GM13977 (cell line): Measurements from ENCODE around the gene BTN1A1.
"Not testable (repeated sequence)": the region's sequence is repeated elsewhere in the genome, so short reads cannot be mapped to it uniquely, and the experiment has no call there.

Experiments used
- DNase-seq: peaks from one replicate; pipeline ENCODE4 v3.0.0; 2012; ENCODE audit warnings: low spot score
- CTCF ChIP-seq: IDR thresholded peaks from 2 replicates; pipeline ENCODE4 v1.5.1; 2012; ENCODE audit warnings: mild to moderate bottlenecking, control low read depth; ENCODE audit not compliant: insufficient read depth; ENCODE audit errors: extremely low read depth, missing control alignments
- in situ Hi-C: fragments of 300-500 bp; cut with MboI; formaldehyde crosslinking; loops from one replicate; pipeline ENCODE4 v1.12.0; 2022; ENCODE audit warnings: low sequenced_read_pairs, low pct_unique_long_range_greater_than_20kb, mixed read lengths, inconsistent platforms; ENCODE audit not compliant: unreplicated experiment

Gene BTN1A1

DNA sequence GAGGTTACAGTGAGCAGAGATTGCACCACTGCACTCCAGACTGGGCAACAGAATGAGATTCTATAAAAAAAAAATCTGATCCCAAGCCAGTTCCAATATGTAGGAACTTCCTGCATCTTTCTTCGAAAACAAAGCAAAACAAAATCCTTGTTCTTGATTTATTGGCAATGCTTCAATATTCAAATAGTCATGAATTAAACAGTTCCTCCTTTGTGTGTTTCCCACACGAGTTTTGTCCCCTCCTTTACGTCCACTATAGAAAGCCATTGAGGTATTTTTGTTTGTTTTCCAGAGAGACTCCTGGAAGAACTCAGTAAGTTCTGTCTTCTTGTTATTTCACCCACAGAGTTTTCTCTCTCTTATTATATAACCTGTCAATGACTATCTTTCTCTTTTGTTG lies 7.6 kb downstream of the BTN1A1 start:
- in situ Hi-C loops = no loop called here
- no peak for DNase-seq
- TF ChIP-seq CTCF = no peak

- DNase-seq, in situ Hi-C loops: not testable (repeated sequence)
Measured at GRCh38 chr6:26511033-26511432, 10.9 kb downstream of the BTN1A1 start.

GRCh38 chr6:26514984-26515383 lies 14.9 kb downstream of the BTN1A1 start:
- no peak for DNase-seq
- TF ChIP-seq CTCF = no peak
- in situ Hi-C loops = no loop called here

DNA sequence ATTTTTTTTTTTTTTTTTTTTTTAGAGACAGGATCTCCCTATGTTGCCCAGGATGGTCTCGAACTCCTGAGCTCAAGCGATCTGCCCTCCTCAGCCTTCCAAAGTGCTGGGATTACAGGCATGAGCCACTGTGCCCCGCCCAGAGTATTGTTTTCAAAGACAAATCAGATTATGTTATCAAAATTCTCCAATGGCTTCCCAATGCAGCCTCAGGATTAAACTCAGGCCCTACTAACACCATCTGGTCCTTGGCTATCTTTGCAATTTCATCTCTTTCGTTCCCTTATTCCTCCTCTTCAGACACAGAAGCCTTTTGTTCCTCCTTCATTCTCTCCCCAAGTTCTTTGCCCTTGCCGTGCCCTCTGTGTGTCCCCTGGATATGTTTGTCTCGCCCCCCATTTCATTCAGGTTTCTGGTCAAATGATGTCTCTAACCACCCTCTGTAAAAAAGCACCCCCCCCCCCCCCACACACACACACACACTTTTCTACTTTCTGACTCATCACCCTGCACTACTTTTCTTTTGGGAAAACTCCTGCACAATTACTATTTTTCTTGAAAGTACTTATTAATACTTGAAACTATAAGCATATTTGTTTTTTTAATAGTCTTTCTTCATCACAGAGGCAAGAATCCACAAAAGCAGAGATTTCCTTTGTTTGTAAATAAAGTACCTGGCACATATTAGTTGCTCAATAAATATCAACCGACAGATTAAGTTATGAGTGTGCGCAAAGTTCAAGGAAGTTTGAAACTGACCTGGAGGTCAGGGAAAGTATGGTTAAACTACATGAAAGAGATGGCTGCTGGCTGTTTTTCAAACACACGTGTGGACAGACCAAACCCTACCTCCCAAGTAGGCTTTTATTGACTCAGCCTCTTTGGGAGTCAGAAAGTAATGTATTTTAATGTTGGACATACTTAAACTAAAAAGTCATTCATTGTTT lies 16.7 kb downstream of the BTN1A1 start:
- TF ChIP-seq CTCF = no peak
- DNase-seq = no peak
- in situ Hi-C loops = no loop called here

DNA sequence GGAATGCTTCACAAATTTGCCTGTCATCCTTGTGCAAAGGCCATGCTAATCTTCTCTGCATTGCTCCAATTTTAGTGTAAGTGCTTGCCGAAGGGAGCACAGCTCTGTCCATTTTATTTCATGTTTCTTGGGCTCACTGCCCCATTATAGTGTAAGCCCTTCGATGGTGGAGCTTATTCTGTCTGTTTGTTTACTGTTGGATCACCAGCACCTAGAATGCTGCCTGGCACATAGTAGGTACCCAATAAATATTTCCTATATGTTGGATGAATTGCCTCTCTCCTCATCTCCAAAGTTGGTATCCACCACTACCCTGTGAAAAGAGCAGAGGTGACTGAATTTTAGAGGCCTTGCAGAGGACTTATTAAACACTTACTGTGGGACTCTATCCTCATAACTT lies 19.3 kb downstream of the BTN1A1 start:
- in situ Hi-C loops = no loop called here
- no peak for TF ChIP-seq CTCF
- DNase-seq = no peak

- in situ Hi-C loops = no loop called here
- DNase-seq = no peak
- TF ChIP-seq CTCF = no peak
Measured at GRCh38 chr6:26520237-26520849, 20.2 kb downstream of the BTN1A1 start.
